ENCODE measurements around the gene SCAMP5.

Gene SCAMP5, protein sequence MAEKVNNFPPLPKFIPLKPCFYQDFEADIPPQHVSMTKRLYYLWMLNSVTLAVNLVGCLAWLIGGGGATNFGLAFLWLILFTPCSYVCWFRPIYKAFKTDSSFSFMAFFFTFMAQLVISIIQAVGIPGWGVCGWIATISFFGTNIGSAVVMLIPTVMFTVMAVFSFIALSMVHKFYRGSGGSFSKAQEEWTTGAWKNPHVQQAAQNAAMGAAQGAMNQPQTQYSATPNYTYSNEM

DNA sequence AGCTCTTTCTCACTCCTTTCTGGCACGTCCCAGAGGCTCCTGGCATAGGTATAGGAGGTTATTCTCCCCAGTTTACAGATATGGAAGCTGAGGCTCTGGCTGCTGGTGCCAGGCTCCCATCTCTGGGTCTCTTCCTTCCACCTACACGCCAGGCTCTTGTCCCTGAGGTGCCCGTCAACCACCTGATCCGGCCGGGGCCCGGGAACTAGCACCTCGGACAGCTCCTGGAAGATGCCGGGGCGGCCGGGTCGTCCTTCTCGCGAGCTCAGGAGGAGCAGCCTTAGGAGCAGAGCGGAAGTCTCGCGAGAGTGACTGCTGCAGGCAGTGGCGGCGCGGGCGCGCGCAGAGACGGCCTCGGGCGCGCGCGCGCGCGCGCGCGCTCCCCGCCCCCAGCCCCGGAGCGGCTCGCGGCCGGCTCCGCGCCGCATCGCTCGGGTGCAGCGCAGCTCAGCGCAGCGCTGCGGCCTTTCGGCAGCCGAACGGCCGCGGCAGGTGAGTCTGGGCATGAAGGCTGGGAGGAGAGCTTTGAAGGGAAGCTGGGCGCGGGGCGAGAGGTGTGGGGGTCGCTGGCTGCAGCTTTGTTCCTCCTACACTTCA, at the start of gene SCAMP5:
Gene SCAMP5, plus strand, starts transcription at position 382 of the 597 bp plus-strand sequence. CDS start 16,277 bp downstream, outside the sequence.
- peak within 1 kb of the TSS; percentile 18; the same call in 1 of the 2 replicates for H3K27ac ChIP-seq
- TF ChIP-seq, protein P1, sequence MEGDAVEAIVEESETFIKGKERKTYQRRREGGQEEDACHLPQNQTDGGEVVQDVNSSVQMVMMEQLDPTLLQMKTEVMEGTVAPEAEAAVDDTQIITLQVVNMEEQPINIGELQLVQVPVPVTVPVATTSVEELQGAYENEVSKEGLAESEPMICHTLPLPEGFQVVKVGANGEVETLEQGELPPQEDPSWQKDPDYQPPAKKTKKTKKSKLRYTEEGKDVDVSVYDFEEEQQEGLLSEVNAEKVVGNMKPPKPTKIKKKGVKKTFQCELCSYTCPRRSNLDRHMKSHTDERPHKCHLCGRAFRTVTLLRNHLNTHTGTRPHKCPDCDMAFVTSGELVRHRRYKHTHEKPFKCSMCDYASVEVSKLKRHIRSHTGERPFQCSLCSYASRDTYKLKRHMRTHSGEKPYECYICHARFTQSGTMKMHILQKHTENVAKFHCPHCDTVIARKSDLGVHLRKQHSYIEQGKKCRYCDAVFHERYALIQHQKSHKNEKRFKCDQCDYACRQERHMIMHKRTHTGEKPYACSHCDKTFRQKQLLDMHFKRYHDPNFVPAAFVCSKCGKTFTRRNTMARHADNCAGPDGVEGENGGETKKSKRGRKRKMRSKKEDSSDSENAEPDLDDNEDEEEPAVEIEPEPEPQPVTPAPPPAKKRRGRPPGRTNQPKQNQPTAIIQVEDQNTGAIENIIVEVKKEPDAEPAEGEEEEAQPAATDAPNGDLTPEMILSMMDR (conservative IDR thresholded peaks at IDR 0.05): no peak
- TF ChIP-seq ZFX (IDR thresholded peaks at IDR 0.05): no peak

DNA sequence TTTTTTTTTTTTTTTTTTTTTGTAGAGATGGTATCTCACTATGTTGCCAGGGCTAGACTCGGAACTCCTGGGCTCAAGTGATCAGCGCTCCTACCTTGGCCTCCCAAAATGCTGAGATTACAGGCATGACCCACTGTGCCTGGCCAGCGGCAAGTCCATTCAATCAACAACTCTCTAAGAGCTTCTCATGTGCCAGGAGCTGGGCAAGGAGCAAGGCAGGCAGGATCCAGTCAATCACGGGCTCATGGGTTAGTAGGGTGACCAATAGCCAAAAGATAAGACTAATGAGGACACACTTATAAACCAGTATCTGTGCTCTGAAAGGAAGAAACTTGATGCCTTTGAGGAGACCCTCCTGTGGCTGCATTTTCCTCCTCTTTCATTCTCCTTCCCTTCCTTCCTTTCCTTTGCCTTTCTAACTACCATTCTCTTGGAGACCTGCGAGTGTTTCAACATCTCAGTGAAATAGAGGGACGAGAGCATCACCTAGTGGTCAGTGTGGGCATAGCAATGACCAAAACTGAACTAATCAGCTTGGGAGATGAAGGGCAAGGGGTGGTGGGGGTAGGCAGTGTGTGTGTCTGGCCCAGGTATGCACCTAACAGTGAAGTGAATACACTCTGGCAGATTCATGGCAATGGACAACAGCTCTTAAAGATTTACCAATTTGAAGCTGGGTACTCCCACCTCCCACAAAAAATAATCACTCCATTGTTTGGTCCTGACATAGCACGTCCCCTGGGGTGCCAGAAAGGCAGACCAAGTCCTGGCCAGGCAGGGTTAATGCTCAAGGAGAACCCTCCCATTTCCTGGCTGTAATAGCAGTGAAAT, 45.1 kb upstream of the SCAMP5 start:
- H3K27ac ChIP-seq: no peak overlapping the region
- TF ChIP-seq, protein P1 (conservative IDR thresholded peaks at IDR 0.05): peak; percentile 98
- no peak for TF ChIP-seq ZFX (IDR thresholded peaks at IDR 0.05)

DNA sequence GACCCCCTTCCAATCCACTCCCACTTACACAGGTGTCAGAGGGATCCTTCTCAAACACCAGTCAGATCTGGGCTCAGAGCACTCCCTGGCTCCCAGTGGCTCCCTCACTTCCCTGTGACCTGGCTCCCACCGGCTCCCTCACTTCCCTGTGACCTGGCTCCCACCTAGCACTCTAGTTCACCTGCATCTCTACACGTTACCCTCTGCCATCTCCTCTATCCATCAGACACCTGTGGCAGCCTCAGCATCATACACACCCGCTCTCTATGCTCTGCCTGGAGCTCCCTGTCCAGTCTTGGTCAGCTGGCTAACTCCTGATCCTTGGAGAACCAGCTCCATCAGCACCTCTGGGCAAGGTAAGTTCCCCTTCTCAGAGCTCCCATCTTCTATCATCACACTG, 44.4 kb upstream of the SCAMP5 start:
- no peak overlapping the region for H3K27ac ChIP-seq
- no peak for TF ChIP-seq ZFX (IDR thresholded peaks at IDR 0.05)
- TF ChIP-seq, protein P1 (conservative IDR thresholded peaks at IDR 0.05): no peak

DNA sequence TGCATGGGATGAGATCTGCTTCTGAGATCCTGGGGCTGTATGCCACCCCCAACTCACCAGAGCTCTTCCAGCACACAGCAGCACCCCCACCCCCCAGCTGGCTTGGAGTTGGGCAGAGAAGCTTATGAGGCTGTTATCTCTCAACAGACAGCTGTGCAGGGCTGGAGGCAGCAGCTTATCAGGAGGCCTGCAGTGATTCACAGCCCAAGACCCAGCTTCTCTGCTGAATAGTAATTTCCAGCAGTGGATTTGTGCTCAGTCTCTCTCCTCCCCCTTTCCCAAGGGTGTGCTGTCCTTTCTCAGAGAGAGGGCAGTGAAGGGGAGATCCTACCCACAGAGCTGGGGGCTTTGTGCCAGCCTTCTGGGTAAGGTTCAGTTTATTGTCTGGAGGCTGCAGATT, 40.8 kb upstream of the SCAMP5 start:
- TF ChIP-seq, protein P1 (conservative IDR thresholded peaks at IDR 0.05): no peak
- no peak for TF ChIP-seq ZFX (IDR thresholded peaks at IDR 0.05)
- H3K27ac ChIP-seq: no peak overlapping the region

DNA sequence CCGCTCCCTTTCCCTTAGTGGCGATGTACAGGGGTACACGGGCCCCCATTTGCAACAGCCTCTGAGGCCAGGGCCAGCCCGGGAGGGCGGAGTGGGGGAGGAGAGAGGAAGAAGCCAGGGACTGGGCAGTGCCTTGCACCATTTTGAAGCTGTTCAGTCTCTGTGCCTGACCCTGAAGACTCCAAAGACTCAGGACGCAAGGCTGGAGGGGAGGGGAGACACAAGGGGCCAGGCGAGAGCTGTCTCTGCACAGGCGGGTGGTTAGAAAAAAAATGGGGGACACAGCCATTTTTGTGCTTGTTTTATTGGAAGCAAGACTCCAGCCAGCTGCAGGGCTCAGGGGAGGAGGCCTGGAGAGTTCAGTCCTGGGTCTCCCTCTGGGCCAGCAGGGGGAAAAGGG, 40.3 kb upstream of the SCAMP5 start:
- TF ChIP-seq ZFX (IDR thresholded peaks at IDR 0.05): no peak
- TF ChIP-seq, protein P1 (conservative IDR thresholded peaks at IDR 0.05): no peak
- H3K27ac ChIP-seq: no peak overlapping the region

DNA sequence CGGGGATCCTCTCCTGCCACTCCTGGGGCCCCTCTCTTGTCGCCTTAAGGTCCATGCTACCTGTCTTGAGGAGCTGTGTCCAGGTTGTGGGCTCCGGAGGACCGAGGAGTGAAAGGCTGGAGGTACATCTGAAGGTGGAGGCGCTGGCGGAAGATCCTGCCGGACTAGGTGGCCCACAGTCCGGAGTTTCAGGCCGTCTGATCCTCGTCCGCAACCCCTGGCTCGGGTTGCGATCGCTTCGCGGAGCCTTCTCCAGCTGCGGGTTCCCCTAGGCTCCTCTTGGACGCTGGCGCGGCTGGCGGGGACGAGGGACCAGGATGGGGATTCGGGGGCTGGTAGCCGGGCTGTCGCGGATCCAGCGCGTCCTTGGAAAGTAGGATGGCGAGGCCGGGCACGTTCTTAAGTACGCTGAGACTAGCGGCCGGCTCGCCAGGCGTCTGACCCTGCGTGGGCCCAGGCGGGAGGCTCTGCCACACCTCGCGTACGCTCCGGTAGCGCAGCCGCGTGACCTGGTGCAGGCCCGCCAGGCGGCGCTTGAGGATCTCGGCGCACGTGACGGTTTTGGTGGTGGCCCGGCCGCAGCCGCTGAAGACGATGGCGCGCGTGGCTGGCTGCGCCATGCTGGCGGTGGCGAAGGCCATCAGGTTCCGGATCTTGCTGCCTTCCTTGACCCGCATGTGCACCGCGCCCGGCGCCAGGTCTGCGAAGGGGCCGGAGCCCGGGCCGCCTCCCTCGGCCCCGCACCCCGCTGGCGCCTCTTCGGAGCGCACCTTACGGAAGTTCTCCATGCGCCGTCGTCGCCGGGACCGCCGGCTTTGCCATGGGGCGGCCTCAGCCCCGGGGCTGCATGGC, 39.3 kb upstream of the SCAMP5 start:
- TF ChIP-seq ZFX (IDR thresholded peaks at IDR 0.05): no peak
- TF ChIP-seq, protein P1 (conservative IDR thresholded peaks at IDR 0.05): no peak
- H3K27ac ChIP-seq: peak overlapping the region; percentile 32

Measured in C4-2B (cell line).